Measurements from ENCODE around the gene EPHA2.

The EPHA2 gene

DNA sequence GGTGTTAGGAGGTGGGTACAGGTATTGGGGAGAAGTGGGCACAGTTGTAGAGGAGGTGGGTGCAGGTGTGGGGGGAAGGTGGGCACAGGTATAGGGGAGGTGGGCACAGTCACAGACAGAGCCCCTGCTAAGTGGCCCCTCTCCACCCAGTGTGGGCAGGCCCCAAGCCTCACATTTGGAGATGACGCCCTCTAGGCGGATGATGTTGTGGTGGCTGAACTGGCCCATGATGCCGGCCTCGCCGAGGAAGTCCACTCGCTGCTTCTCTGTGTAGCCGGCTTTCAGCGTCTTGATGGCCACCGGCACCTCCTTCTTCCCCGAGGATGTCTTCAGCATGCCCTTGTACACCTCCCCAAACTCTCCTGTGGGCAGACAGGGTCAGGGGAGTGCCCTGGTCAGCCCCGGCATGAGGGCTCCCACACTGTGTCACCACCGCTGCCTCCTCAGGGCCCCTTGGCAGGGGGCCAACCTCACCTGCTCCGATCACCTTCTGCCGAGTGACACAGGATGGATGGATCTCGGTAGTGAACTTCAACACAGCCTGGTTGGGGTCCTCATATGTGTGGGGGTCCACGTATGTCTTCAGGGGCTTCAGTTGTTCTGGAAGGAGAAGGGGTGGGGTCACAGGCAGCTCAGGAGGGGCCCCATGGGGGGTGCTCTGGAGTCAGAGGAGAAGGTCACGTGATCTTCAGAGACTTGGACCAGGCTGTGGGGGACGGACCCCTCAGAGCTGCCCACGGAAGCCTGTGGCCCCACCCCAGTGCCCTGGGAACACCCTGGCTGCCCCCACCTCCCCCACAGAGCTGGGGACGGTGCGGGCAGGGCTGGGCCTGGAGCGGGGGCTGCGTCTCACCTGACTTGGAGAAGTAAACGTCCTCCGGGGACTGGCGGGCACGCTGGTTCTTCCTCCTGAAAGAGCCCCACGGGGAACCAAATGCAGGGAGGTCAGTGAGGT is 22.6 kb downstream of the EPHA2 start:
- no peak overlapping the region for H3K4me3 ChIP-seq (ENCODE audit: control insufficient read depth in 1 of 7, extremely low read depth in 1 of 7, insufficient read depth in 4 of 7, low read depth in 2 of 7, low read length in 6 of 7)
- ChIA-PET CTCF (interaction anchor here (1.0 to 1.1 kb wide), 2 partner anchors 14 to 18 kb away, joined by 3 to 4 read pairs; no protein-coding TSS in a partner anchor), POLR2A (no interaction called here)
- 85% methylated on average over 24 of the region's 28 CpGs for WGBS (ENCODE audit: insufficient coverage)
- H3K4me1 ChIP-seq (ENCODE audit: control extremely low read depth in 1 of 4, control insufficient read depth in 4 of 4, insufficient read depth in 4 of 4, low read length in 3 of 4), result no peaks in the 10 kb centered on the region
- H3K27me3 ChIP-seq (replicated peaks in 2 of 5; ENCODE audit: control insufficient read depth in 4 of 5, insufficient read depth in 5 of 5, low read length in 4 of 5), result no peaks in the 10 kb centered on the region
- no peak overlapping the region for H3K27ac ChIP-seq (ENCODE audit: insufficient read depth in 1 of 2, low read depth in 1 of 2, low read length in 2 of 2, poor library complexity in 1 of 2, severe bottlenecking in 2 of 2)
- no peaks in the 10 kb centered on the region for H3K9me3 ChIP-seq (ENCODE audit: control extremely low read depth in 1 of 5, control insufficient read depth in 4 of 5, insufficient read depth in 2 of 5, low read depth in 1 of 5, low read length in 4 of 5)
- no peak for DNase-seq
- no peaks in the 10 kb centered on the region for H3K36me3 ChIP-seq (ENCODE audit: control insufficient read depth in 4 of 4, insufficient read depth in 4 of 4, low read length in 3 of 4)

DNA sequence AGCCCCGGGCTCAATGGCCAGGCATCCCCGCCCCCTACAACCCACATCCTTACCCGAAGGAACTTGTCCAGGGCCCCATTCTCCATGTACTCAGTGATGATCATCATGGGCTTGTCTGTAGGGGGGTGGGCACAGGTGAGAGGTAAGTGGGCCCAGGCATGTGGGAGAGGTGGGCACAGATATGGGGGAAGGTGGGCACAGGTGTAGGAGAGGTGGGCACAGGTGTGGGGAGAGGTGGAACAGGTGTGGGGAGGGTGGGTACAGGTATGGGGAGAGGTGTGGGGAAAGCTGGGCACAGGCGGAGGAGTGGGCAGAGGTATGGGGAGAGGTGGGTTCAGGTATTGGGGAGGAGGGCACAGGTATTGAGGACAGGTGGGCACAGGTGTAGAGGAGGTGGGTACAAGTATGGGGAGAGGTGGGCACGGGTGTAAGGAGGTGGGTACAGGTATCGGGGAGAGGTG is 23.5 kb downstream of the EPHA2 start:
- ChIA-PET CTCF (no interaction called here), POLR2A (no interaction called here)
- Histone ChIP-seq H3K4me1 (ENCODE audit: control extremely low read depth in 1 of 4, control insufficient read depth in 4 of 4, insufficient read depth in 4 of 4, low read length in 3 of 4) (no peaks in the 10 kb centered on the region), H3K27ac (ENCODE audit: insufficient read depth in 1 of 2, low read depth in 1 of 2, low read length in 2 of 2, poor library complexity in 1 of 2, severe bottlenecking in 2 of 2) (no peak overlapping the region), H3K4me3 (ENCODE audit: control insufficient read depth in 1 of 7, extremely low read depth in 1 of 7, insufficient read depth in 4 of 7, low read depth in 2 of 7, low read length in 6 of 7) (no peak overlapping the region), H3K36me3 (ENCODE audit: control insufficient read depth in 4 of 4, insufficient read depth in 4 of 4, low read length in 3 of 4) (no peaks in the 10 kb centered on the region), H3K27me3 (replicated peaks in 2 of 5; ENCODE audit: control insufficient read depth in 4 of 5, insufficient read depth in 5 of 5, low read length in 4 of 5) (peaks cover 0 to 1% (median 0%) of the 10 kb centered on the region in 5 experiments), H3K9me3 (ENCODE audit: control extremely low read depth in 1 of 5, control insufficient read depth in 4 of 5, insufficient read depth in 2 of 5, low read depth in 1 of 5, low read length in 4 of 5) (no peaks in the 10 kb centered on the region)
- DNase-seq, result no peak
- WGBS (ENCODE audit: insufficient coverage), result 73% methylated on average over 3 of the region's 6 CpGs

DNA sequence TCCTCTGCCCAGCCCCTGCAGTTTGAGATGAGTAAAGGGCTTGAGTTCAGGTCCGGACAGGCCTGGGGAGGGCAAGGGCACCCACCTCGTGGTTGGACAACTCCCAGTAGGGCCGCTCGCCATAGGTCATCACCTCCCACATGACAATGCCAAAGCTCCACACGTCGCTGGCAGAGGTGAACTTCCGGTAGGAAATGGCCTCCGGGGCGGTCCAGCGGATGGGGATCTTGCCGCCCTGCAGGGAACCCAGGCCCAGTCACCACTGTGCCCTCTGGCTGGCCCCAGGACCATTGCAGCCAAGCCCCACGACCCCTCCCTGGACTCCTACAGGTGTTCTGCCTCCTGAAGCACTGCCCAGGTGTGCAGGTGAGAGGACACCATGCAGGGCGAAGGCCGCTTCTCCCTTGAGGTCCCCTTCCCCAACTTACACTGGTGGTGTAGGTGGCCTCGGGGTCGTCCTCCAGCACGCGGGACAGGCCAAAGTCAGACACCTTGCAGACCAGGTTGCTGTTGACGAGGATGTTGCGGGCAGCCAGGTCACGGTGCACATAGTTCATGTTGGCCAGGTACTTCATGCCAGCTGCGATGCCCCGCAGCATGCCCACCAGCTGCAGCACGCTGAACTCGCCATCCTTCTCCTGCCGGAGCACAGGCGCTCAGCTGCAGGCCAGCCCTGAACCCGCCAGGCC is 24.1 kb downstream of the EPHA2 start:
- ChIA-PET POLR2A (no interaction called here), CTCF (interaction anchor here (0.8 to 1.6 kb wide), 3 partner anchors 9 to 48 kb away, joined by 3 read pairs; no protein-coding TSS in a partner anchor)
- no peak overlapping the region for H3K27ac ChIP-seq (ENCODE audit: insufficient read depth in 1 of 2, low read depth in 1 of 2, low read length in 2 of 2, poor library complexity in 1 of 2, severe bottlenecking in 2 of 2)
- H3K4me3 ChIP-seq (ENCODE audit: control insufficient read depth in 1 of 7, extremely low read depth in 1 of 7, insufficient read depth in 4 of 7, low read depth in 2 of 7, low read length in 6 of 7), result no peak overlapping the region
- no peaks in the 10 kb centered on the region for H3K4me1 ChIP-seq (ENCODE audit: control extremely low read depth in 1 of 4, control insufficient read depth in 4 of 4, insufficient read depth in 4 of 4, low read length in 3 of 4)
- H3K27me3 ChIP-seq (replicated peaks in 2 of 5; ENCODE audit: control insufficient read depth in 4 of 5, insufficient read depth in 5 of 5, low read length in 4 of 5), result peaks cover 0 to 5% (median 0%) of the 10 kb centered on the region in 5 experiments
- whole genome bisulfite sequencing (ENCODE audit: insufficient coverage), result 97% methylated on average over 28 of the region's 28 CpGs
- H3K9me3 ChIP-seq (ENCODE audit: control extremely low read depth in 1 of 5, control insufficient read depth in 4 of 5, insufficient read depth in 2 of 5, low read depth in 1 of 5, low read length in 4 of 5), result no peaks in the 10 kb centered on the region
- no peak for DNase-seq
- H3K36me3 ChIP-seq (ENCODE audit: control insufficient read depth in 4 of 4, insufficient read depth in 4 of 4, low read length in 3 of 4), result no peaks in the 10 kb centered on the region

DNA sequence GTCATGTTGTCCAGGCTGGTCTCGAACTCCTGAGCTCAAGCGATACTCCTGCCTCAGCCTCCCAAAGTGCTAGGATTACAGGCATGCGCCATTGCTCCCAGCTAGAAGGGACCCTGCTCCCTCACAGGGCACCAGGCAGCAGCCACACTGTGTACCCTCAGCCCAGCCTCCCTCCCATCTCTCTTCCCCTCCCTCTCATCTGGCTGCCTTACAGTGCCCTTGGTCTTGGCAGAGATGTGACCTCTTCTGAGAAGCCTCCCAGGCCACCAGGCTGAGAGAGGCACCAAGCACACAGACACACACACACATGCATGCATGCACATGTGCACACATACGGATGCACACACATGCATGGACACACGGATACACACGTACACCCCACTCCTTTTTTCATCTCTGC is 25.0 kb downstream of the EPHA2 start:
- Histone ChIP-seq H3K27ac (ENCODE audit: insufficient read depth in 1 of 2, low read depth in 1 of 2, low read length in 2 of 2, poor library complexity in 1 of 2, severe bottlenecking in 2 of 2) (no peak overlapping the region), H3K27me3 (replicated peaks in 2 of 5; ENCODE audit: control insufficient read depth in 4 of 5, insufficient read depth in 5 of 5, low read length in 4 of 5) (peaks cover 0 to 7% (median 0%) of the 10 kb centered on the region in 5 experiments), H3K4me3 (ENCODE audit: control insufficient read depth in 1 of 7, extremely low read depth in 1 of 7, insufficient read depth in 4 of 7, low read depth in 2 of 7, low read length in 6 of 7) (no peak overlapping the region), H3K9me3 (ENCODE audit: control extremely low read depth in 1 of 5, control insufficient read depth in 4 of 5, insufficient read depth in 2 of 5, low read depth in 1 of 5, low read length in 4 of 5) (no peaks in the 10 kb centered on the region), H3K36me3 (ENCODE audit: control insufficient read depth in 4 of 4, insufficient read depth in 4 of 4, low read length in 3 of 4) (no peaks in the 10 kb centered on the region), H3K4me1 (ENCODE audit: control extremely low read depth in 1 of 4, control insufficient read depth in 4 of 4, insufficient read depth in 4 of 4, low read length in 3 of 4) (no peaks in the 10 kb centered on the region)
- POLR2A ChIA-PET, result no interaction called here
- 98% methylated on average over 6 of the region's 6 CpGs for WGBS (ENCODE audit: insufficient coverage)
- CTCF ChIA-PET, result interaction anchor here (0.8 to 1.6 kb wide), 4 partner anchors 10 to 52 kb away, joined by 3 read pairs; no protein-coding TSS in a partner anchor
- no peak for DNase-seq

DNA sequence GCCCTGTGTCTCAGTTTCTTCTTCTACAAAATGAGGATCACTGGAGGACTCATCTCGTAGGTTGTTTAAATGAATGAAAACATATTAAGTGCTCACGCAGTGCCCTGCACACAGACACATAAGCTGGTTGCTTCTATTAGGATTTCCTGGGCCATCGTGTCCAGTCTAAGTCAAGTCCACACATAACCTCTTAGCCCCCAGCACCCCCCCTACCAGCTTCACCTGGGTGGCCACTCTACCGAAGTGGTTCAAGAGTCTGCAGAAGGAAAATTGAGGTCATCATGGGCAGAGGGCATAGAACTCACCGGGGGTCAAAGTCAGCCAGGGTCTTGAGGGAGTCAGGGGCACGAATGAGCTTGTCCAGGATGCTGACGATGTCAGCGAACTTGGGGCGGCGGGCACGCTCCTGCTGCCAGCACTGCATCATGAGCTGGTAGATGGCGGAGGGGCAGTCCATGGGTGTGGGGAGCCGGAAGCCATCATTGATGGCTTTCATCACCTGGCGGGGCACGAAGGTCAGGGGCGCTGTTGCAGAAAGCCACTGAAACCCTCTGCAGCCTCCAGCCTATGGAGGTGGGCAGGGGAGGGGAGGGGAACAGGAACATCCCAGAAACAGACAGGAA is 25.8 kb downstream of the EPHA2 start:
- WGBS (ENCODE audit: insufficient coverage), result 97% methylated on average over 7 of the region's 16 CpGs
- CTCF ChIA-PET, result interaction anchor here (1.2 to 1.6 kb wide), 2 partner anchors 47 to 51 kb away, joined by 3 read pairs; no protein-coding TSS in a partner anchor
- no peaks in the 10 kb centered on the region for H3K36me3 ChIP-seq (ENCODE audit: control insufficient read depth in 4 of 4, insufficient read depth in 4 of 4, low read length in 3 of 4)

GRCh38 chr1:16129316-16129715 is 26.6 kb downstream of the EPHA2 start:
- 98% methylated on average over 19 of the region's 19 CpGs for WGBS (ENCODE audit: insufficient coverage)
- Histone ChIP-seq H3K36me3 (ENCODE audit: control insufficient read depth in 4 of 4, insufficient read depth in 4 of 4, low read length in 3 of 4) (no peaks in the 10 kb centered on the region), H3K9me3 (ENCODE audit: control extremely low read depth in 1 of 5, control insufficient read depth in 4 of 5, insufficient read depth in 2 of 5, low read depth in 1 of 5, low read length in 4 of 5) (no peaks in the 10 kb centered on the region), H3K27ac (ENCODE audit: insufficient read depth in 1 of 2, low read depth in 1 of 2, low read length in 2 of 2, poor library complexity in 1 of 2, severe bottlenecking in 2 of 2) (no peak overlapping the region), H3K4me3 (ENCODE audit: control insufficient read depth in 1 of 7, extremely low read depth in 1 of 7, insufficient read depth in 4 of 7, low read depth in 2 of 7, low read length in 6 of 7) (no peak overlapping the region), H3K4me1 (ENCODE audit: control extremely low read depth in 1 of 4, control insufficient read depth in 4 of 4, insufficient read depth in 4 of 4, low read length in 3 of 4) (no peaks in the 10 kb centered on the region), H3K27me3 (replicated peaks in 2 of 5; ENCODE audit: control insufficient read depth in 4 of 5, insufficient read depth in 5 of 5, low read length in 4 of 5) (peaks cover 0 to 7% (median 0%) of the 10 kb centered on the region in 5 experiments)
- DNase-seq, result no peak
- POLR2A ChIA-PET, result no interaction called here
- CTCF ChIA-PET, result interaction anchor here (0.6 kb wide), 1 partner anchor 12 kb away, joined by 5 read pairs; no protein-coding TSS in a partner anchor

More for the DNA sequence above, 25.8 kb downstream of the EPHA2 start:
- POLR2A ChIA-PET, result no interaction called here
- peaks cover 0 to 7% (median 0%) of the 10 kb centered on the region in 5 experiments for H3K27me3 ChIP-seq (replicated peaks in 2 of 5; ENCODE audit: control insufficient read depth in 4 of 5, insufficient read depth in 5 of 5, low read length in 4 of 5)
- H3K9me3 ChIP-seq (ENCODE audit: control extremely low read depth in 1 of 5, control insufficient read depth in 4 of 5, insufficient read depth in 2 of 5, low read depth in 1 of 5, low read length in 4 of 5), result no peaks in the 10 kb centered on the region
- no peak overlapping the region for H3K4me3 ChIP-seq (ENCODE audit: control insufficient read depth in 1 of 7, extremely low read depth in 1 of 7, insufficient read depth in 4 of 7, low read depth in 2 of 7, low read length in 6 of 7)
- no peaks in the 10 kb centered on the region for H3K4me1 ChIP-seq (ENCODE audit: control extremely low read depth in 1 of 4, control insufficient read depth in 4 of 4, insufficient read depth in 4 of 4, low read length in 3 of 4)
- no peak for DNase-seq
- H3K27ac ChIP-seq (ENCODE audit: insufficient read depth in 1 of 2, low read depth in 1 of 2, low read length in 2 of 2, poor library complexity in 1 of 2, severe bottlenecking in 2 of 2), result no peak overlapping the region
